GM18868 (cell line): Measurements from ENCODE around the gene PLA2G7.
A peak's percentile ranks its signal among the peaks of the same experiment; 100 is the strongest.

ENCODE experiments used
- ATAC-seq: cut with Tn5 transposase; IDR thresholded peaks from one replicate; pipeline ENCODE4 v1.9.1; 2021; ENCODE audit warnings: mild to moderate bottlenecking, moderate library complexity; ENCODE audit not compliant: unreplicated experiment

Gene PLA2G7

DNA sequence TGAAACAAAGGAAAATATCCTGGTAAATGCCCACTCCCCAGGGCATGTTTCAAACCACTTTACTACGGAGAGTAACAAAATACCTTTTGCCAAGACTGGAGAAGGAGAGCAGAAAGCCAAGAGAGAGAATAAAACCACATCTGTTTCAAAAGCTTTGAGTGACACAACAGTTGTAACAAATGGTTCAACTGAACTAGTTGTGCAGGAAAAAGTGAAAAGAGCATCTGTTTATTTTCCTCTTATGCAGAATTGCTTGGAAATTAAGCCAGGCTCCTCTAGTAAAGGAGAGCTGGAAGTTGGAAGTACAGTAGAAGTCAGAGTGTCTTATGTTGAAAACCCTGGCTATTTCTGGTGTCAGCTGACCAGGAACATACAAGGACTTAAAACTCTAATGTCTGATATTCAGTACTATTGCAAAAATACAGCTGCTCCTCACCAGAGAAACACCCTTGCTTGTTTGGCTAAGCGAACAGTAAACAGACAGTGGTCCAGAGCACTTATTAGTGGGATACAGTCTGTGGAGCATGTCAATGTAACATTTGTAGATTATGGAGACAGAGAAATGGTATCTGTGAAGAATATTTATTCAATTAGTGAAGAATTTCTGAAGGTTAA, 44.9 kb downstream of the PLA2G7 start:
- ATAC-seq: no peak

DNA sequence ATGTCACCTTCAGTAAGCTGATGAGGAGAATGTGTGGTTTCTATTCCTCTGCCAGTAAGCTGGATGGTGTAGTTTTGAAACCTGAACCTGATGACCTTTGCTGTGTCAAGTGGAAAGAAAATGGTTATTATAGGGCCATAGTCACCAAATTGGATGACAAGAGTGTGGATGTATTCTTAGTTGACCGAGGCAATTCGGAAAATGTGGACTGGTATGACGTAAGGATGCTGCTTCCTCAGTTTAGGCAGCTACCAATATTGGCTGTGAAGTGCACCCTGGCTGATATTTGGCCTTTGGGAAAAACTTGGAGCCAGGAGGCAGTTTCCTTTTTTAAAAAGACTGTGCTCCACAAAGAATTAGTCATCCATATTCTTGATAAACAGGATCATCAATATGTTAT, 45.5 kb downstream of the PLA2G7 start:
- no peak for ATAC-seq

DNA sequence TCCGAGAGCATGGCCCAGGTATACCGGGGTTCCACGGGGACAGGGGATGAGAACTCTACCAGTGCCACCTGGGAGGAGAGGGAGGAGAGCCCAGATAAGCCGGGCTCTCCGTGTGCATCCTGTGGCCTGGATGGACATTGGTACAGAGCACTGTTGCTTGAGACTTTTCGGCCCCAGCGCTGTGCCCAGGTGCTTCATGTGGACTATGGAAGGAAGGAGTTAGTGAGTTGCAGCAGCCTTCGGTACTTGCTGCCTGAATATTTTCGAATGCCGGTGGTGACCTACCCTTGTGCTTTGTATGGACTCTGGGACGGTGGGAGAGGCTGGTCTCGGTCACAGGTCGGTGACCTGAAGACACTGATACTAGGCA, 46.2 kb downstream of the PLA2G7 start:
- no peak for ATAC-seq

DNA sequence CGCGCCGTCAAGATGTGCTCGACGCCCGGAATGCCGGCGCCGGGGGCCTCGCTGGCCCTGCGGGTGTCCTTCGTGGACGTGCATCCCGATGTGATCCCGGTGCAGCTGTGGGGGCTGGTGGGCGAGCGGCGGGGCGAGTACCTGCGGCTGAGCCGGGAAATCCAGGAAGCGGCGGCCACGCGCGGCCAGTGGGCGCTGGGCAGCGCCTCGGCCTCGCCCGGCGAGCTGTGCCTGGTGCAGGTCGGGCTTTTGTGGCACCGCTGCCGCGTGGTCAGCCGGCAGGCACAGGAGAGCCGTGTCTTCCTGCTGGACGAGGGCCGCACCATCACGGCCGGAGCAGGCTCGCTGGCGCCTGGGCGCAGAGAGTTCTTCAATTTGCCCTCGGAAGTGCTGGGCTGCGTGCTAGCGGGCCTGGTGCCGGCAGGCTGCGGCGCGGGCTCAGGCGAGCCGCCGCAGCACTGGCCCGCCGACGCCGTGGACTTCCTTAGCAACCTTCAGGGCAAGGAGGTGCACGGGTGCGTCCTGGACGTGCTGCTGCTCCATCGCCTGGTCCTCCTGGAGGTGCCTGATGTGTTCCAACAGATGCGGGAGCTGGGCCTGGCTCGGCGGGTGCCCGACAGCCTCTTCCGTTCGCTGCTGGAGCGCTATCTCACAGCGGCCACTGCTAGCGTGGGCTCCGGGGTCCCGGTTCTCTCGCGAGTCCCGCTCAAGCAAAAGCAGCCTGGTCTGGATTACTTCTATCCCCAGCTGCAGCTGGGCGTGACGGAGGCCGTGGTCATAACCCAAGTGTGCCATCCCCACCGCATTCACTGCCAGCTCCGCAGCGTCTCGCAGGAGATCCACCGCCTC, 46.8 kb downstream of the PLA2G7 start:
- ATAC-seq: no peak

DNA sequence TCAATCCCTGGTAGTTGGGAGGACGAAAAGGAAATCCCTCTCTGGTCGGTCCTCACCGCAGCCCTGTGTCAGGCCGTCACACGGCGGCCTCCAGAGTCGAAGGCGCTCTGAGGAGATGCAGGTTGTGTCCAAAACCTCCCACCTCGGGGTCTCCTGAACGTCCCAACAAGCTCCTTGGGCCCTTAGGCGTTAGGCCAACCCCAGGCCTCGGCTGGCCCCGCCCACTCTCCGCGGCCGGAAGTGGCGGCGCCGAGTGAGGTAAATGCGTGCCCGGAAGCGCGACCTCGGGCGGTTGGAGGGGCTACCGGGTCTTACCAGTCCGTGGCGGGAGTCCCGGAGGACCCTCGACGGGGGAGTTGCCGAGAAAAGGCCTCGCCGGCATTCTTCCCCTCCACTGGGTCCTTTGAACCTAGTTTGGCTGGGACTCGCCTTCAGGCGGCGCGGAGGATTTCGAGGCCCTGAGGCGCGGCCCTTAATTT, 47.5 kb downstream of the PLA2G7 start, which contains the start of gene TDRD6:
Gene TDRD6, plus strand, starts transcription at position 267 of the 479 bp plus-strand sequence. CDS start 244 bp downstream, outside the sequence.
- ATAC-seq: no peak

DNA sequence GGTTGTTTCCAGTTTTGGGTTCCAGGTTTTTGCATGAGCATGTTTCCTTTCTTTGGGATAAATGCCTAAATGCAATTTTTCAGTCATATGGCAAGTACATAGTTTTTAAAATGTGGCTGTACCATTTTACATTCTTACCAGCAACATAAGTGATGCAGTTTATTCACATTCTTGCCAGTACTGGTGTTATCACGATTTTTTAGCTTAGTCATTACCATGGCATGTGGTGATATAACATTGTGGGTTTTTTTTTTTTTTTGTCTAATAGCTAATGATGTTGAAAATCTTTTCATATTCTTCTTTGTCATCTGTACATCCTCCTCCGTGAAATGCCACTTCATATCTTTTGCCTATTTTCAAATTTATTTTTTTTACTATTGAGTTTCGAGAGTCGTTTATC, 50.4 kb downstream of the PLA2G7 start:
- no peak for ATAC-seq

DNA sequence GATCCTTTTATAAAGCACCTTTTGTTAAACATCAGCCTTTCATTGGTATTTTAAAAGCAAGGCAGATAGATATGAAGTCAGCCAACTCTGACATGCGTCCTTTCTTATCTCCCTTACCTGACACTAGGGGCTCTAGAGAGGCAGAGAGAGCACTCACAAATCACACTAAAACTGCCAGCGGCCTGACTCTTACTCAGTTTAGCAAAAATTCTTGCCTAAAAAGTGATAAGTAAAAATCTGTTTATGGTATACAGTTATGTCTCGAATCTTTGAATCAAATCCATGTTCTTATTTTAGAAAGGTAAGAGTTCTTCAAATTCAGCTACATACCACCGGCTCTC, 57.9 kb downstream of the PLA2G7 start:
- ATAC-seq: peak; percentile 45

DNA sequence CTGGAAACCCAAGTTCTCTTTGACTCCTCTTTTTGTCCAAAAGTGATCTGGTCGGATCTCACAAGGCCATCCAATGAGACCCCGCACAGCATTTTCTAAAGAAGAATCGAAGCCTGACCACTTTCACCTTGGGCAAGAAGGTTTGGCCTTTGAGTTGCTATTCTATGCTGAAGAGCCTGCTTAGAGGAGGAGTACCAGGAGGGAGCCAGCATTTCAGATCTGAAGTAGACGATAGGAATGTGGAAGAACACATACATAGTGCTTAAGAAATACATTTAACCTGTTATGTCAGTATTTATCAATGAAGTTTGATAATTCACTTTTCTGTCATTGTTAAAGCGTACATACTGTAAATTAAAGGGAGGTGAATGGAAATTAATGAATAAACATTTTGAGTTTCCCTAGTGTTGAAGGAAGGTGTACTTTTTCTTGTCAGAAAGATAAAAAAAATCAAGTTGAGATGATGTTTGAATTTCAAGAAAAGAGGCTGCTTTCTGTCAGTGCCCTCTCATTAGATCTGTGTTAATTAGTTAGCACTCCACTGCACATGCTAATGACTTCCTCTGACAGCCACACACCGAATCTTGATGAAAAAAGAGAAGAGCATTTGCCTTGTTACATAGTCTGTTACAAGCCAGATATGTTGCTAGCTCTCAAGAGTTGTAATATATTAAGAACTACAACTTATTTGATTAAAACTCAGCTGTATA, 58.4 kb downstream of the PLA2G7 start:
- no peak for ATAC-seq

DNA sequence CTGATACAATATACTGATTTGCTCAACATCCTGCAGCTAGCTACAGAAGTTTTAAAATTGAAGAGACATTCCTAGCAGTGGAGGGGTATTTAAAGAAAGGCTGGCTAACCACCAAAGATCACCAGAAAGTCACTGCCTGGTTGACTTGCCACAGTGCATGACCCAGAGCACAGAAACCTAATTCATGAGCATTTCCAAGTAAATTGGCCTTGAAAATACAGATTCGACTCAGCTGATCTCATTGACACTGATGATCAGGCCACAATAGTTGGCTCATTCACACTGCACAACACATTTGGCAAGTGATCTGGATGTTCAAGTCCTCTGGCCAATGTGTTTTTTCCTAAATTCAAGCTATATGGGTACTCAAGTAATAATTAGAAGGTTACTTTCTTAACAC, 60.8 kb downstream of the PLA2G7 start:
- ATAC-seq: no peak

DNA sequence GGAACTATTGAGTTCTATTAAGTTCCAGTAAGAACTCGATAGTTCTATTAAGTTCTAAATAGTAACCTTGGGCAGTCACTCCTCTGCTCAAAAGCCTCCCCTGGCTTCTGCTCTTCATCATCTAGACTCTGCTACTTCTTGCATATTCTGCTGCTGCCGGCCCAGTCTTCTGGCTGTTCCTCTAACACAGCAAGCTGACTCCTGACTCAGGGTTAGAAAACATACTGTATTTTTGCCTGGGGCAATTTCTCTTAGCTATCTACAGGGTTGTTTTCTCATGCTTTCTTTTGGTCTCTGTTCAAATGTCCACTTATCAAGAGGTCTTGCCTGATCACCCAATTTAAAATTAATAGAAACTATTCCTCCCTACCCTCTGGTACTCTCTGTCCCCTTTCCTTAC, 67.8 kb downstream of the PLA2G7 start:
- ATAC-seq: no peak

DNA sequence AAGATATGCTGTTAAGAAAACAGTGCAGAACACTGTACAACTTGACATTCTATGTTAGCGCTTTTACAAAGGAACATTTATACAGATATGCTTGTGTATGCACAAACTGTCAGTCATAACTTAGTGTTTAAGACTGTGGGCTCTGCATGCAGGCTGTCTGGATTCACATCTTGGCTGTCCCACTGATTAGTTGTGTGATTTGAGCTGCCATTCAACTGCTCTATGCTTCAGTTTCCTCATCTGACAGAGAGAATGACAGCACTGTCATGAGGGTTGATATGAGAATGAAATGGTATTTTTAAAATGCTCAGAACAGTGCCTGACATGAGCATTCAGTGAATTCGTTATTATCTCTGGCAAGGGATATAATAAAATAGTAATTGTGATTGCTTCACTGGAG, 73.7 kb downstream of the PLA2G7 start:
- no peak for ATAC-seq

DNA sequence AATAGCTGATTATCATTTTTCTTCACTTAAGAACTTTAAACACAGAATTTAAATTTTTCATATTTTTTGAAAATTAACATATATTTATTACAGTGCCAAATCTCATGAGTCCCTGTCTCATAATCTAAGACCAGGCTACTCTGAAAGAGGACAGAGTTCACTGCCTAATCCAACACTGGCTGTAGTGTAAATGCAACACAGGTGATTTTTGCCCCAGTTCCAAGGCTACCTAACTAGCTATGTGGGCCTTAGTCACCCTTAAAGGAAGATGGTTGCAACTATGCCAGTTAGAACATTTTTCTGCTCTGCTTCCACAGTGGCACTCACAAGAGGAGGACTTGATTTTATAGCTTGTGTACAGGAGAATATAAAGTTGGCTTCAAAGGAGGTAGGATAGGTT, 77.5 kb downstream of the PLA2G7 start:
- no peak for ATAC-seq

DNA sequence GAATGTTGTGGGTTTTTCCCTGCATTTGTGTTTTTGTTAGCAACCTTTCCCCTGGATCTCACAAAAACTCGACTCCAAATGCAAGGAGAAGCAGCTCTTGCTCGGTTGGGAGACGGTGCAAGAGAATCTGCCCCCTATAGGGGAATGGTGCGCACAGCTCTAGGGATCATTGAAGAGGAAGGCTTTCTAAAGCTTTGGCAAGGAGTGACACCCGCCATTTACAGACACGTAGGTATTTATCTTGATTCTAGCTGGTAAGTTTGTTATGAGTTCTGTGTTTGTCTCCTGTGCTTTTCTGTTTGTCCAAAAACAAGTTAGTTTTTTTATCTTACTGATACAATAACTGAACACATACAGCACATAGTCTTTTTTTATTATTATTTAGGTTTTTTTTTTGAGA, 79.4 kb downstream of the PLA2G7 start:
- no peak for ATAC-seq
